ENCODE results near the gene SIGLEC9. TPM values are rescaled to one million over a fixed set of nuclear protein-coding genes. Genes with fewer than 3 reads are reported as not detected.
"Not testable (repeated sequence)": the region's sequence is repeated elsewhere in the genome, so short reads cannot be mapped to it uniquely, and the experiment has no call there.

The SIGLEC9 gene
- total RNA-seq, 1 donor from 2014 or later = 0.25 TPM

DNA sequence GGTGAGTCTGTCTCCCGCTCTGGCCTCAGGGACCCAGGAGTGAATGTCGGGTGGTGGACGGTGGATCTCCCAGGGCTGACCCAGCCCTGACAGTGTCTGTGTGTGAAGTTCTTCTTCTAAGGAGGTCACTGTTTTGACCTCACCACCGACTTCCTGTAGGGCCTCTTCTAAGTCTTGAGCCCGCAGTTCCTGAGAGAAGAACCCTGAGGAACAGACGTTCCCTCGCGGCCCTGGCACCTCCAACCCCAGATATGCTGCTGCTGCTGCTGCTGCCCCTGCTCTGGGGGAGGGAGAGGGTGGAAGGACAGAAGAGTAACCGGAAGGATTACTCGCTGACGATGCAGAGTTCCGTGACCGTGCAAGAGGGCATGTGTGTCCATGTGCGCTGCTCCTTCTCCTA, 17.4 kb downstream of the SIGLEC9 start, which contains the start of gene SIGLEC7:
Gene SIGLEC7 (plus strand): TSS at position 183 of the 400 bp plus-strand sequence. CDS start 69 bp downstream, at position 252.
- intact Hi-C loops (cut with micrococcal nuclease) = no loop called here

DNA sequence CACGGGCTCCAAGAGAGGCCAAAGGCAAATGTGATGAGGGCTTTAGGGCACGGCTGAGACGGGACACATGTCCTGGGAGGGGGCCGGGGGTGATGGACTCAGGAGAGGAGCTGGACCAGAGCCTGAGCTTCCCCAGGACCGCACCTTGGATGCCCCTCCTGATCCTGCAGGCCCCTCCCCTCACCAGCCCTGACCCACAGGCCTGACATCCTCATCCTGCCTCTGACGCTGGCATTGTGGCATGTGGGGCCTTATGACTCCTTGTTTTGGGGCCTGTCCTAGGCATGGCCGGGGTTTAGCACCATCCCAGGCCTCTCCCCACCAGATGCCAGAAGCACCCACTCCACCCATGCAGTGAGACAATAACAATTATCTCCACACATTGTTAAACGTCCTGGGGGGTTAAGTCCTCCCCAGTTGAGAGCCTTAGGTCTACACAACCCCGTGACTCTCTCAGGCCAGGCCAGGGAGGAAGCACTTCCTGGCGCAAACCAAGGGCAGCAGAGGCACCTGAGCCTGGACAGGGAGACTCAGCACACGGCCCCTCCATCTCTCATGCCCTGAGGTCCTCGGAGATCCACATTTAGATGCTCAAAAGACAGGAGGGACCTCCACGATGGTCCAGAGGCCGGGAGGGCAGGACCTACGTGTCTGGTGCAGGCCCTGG, 18.2 kb downstream of the SIGLEC9 start:
- intact Hi-C loops (cut with micrococcal nuclease) = not testable (repeated sequence)

DNA sequence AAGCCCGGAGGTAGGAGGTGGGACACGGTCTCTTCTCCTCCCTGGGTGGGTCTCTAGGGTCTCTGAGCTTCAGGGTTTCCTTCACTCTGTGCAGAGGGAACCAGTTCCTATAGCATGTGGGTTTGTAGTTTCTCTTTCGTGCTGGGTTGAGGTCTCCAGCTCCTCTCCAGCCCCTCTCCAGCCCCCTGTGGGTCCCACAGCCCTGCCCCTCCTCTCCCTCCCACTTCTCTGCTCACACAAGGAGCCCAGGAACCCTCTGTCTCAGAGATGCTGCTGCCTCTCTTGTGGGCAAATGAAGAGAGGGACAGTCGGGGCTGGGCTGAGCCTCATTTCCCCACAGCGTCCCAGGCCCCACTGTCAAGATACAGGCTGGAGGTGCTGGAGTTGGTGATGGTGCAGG, 18.8 kb downstream of the SIGLEC9 start:
- intact Hi-C loops (cut with micrococcal nuclease) = no loop called here

DNA sequence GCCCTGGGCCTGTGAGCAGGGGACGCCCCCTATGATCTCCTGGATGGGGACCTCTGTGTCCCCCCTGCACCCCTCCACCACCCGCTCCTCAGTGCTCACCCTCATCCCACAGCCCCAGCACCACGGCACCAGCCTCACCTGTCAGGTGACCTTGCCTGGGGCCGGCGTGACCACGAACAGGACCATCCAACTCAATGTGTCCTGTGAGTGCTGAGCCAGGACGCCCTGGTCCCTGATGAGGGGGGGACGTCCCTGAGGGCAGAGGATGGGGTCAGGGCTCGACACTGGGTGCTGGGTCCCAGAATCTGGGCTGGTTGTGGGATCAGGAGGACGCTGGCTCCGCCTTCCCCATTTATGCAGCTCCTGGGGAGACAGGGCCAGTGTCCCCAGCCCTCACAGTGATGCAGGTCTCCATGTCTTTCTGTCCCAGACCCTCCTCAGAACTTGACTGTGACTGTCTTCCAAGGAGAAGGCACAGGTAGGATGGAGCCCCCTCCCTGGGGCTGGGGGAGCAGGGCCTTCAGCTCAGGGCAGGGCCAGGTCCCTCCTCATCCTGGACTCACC, 19.9 kb downstream of the SIGLEC9 start:
- intact Hi-C loops (cut with micrococcal nuclease) = no loop called here

DNA sequence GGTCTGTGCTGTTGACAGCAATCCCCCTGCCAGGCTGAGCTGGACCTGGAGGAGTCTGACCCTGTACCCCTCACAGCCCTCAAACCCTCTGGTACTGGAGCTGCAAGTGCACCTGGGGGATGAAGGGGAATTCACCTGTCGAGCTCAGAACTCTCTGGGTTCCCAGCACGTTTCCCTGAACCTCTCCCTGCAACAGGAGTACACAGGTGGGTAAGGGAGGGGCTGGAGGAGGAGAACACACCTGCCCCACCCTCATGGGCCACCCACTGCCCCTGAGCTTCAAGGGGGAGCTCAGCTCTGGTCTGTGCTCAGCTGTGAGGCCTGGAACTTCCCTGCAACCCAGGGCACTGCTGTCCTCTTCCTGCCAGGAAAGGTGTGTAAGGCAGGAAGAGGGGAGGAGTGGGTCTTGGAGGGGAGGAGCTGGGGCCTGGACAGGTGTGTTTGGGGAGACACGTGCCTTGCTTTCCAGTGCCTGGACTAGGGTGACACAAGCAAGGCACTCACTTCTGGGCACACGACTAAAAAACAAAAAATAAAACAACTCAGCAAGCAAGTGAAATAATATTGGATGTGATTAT, 21.3 kb downstream of the SIGLEC9 start:
- intact Hi-C loops (cut with micrococcal nuclease) = no loop called here

DNA sequence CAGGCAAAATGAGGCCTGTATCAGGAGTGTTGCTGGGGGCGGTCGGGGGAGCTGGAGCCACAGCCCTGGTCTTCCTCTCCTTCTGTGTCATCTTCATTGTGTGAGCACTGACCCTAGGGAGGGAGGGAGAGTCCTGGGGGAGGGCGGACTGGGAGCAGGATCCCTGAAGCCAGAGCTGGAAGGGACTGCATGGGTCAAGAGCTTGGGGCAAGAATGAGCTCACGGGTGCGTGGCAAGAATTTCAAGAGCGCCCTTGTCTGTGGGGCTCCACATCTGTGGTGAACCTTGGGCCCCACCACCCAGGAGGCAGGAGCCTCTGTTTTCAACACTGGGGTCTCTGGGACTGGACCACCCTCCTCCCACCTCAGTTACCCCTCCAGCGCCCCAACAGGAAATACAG, 22.0 kb downstream of the SIGLEC9 start:
- intact Hi-C loops (cut with micrococcal nuclease) = no loop called here

DNA sequence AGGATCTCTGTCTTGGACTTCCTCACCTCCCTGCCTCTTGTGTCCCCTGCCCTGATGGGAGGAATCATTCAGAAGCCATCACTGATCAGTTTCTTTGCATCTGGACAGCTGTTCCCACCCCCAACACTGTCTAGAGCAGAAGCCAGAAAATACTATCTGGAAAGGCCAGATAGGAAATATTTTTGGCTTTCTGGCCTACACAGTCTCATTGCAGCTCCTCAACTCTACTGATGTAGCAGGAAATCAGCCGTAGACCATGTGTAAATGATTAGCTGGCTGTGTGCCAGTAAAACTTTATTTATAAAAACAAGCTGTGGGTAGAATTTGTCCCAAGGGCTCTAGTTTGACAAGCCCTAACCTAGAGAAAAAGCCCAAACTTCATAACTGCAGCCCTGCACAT, 23.0 kb downstream of the SIGLEC9 start:
- intact Hi-C loops (cut with micrococcal nuclease) = no loop called here

DNA sequence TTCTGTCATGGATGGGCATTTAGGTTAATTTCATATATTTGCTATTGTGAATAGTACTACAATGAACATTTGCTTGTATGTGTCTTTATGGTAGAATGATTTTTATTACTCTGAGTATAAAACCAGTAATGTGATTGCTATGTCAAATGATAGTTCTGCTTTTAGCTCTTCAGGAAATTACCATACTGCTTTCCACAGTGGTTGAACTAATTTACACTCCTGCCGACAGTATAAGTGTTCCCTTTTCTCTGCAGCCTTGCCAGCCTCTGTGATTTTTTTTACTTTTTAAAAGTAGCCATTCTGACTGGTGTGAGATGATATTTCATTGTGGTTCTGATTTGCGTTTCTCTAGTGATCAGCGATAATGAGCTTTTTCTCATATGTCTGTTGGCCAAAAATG, 23.9 kb downstream of the SIGLEC9 start:
- intact Hi-C loops (cut with micrococcal nuclease) = no loop called here

DNA sequence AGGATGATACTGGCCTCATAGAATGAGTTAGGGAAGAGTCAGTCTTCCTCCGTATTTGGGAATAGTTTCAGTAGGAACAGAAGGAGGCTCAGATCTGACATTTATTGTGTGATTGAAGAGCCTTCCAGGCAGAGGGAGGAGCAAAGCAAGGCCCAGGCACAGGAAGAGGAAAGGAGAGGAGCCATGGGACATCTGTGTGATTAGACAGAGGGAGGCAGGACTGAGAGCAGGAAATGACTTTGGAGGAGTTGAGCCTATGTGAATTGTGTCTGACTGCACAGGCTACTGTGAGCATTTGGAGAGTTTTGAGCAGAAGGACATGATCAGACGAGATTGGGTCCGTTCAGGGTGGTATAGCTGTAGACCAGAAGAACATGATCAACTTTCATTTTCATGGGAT, 25.9 kb downstream of the SIGLEC9 start:
- intact Hi-C loops (cut with micrococcal nuclease) = no loop called here

DNA sequence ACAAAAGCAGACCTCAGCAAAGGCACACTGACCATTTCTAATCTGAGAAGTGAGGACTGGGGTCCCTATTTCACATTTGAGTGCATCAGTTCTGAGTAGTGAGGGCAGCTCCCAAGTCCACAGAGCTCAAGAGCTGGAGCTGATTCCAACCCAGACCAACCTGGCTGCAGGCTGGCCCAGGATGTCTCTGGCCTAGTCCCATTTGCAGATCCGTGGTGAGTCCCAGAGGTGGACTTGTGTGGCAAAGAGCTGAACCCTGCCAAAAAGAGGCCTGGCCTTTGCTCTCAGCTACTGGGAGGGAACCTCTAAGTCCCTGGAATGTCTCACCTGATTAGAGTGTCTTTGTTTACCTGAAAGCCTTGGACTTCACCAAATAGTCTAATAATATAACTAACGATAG, 32.0 kb downstream of the SIGLEC9 start:
- intact Hi-C loops (cut with micrococcal nuclease) = no loop called here

DNA sequence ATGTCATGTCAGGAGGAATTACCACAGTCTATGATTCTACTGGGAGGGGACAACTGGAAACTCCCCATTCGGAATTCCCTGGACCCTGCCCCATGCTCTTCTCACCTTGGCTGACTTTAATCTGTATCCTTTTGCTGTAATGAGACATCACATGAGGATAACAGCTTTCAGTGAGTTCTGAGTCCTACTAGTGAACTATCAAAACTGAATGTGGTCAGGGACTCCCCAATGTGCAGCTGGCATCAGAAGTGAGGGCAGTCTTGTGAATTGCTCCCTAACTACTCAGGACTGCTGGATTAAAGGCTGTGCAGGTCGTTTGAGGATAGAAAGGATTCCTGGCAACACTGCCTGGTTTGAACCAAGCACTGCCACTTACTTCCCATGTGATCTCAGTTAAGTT, 32.6 kb downstream of the SIGLEC9 start:
- intact Hi-C loops (cut with micrococcal nuclease) = no loop called here

DNA sequence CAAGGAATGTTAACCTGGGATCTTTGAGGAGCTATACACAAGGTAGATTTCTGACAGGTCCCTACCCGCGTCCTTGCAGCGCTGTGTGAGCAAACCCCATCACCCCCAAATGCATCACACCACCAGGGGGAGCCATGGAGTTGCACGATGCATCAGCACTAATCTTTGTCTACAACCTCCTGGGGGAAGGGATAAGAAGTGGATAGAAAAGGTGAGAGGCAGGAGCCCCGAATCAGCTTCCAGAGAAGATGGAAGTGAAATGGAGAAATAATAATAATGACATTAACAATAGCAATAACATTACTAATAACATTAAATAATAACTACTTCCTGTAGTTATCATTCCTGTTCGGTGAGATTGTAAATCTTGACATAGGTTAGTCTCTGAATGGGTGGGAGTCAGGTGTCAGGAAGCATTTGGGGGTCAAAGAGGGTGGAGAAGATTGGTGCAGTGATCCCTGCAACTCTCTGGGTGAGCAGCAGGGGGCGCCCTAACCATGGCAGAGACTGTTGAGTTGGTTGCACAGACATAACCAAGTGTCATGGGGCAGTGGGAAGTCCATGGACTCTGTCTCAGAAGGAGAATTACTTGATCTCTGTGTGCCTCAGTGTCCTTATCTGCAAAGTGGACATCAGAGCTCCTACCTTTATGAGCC, 33.9 kb downstream of the SIGLEC9 start:
- intact Hi-C loops (cut with micrococcal nuclease) = loop anchor here (1.0 kb wide), 2 partner anchors 101 to 169 kb away; no protein-coding TSS in a partner anchor

DNA sequence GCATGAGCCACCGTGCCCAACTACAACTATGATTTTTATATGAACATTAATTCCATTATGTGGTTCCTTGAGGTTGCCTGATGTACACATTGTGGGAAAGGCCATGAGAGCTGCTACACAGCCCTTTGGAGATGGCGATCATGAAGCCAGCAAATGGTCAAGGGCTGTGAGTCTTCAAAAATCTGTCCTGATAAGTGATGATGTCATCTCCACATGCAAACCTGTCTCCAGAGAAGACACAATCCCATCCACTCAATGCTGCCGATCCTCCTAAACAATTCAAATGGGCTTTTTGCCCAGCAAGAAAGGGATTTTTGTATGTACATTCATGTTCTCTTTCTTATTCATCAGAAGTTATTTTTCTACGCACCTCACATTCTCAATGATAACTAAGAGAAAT, 35.0 kb downstream of the SIGLEC9 start:
- intact Hi-C loops (cut with micrococcal nuclease) = loop anchor here (10.0 kb wide), 1 partner anchor 285 kb away; no protein-coding TSS in a partner anchor

DNA sequence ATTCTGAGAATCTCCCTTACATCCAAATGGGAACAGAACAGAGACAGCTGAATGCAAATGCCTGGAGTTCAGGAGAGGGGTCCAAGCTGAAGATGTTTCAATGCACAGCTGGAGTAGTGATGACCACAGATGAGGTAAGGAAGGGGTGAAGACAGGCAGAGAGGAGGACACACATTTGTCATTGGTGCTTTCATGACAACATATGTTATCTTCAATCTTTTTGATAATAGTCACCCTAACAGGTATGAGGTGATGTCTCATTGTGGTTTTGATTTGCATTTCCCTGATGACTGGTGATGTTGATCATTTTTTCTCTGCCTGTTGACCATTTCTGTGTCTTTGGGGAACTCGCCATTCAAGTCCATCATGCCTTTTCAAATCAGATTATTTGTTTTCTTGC, 36.6 kb downstream of the SIGLEC9 start:
- intact Hi-C loops (cut with micrococcal nuclease) = loop anchor here (10.0 kb wide), 1 partner anchor 284 kb away; no protein-coding TSS in a partner anchor

DNA sequence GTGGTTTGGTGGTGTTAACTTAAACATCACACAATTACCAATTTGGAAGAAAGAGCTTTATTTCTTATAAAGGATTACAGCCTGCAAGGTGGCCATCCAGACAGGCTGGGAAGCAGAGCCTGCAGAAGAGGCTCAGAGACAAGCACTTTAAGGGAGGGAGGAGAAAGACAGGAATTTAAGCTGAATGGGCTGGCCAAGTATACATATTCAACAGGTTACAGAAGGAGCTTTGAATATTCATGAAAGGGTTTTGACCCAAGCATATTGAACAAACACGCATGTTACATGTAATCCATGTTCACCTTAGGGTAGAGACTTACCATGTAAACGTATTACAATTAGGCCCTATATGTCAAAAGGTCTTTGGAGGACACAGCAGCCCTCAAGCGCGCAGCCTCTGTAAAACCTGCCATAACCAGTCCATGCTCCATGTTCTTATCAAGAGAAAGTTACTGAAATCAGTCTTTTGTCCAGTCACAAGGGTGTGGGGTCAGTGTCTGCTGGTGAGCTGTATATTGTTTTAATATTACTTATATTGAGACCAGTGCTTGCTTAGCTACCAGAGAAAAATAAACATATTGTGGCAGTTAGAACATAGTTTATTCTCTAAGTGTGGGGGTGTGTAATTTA, 37.3 kb downstream of the SIGLEC9 start:
- intact Hi-C loops (cut with micrococcal nuclease) = loop anchor here (10.0 kb wide), 1 partner anchor 283 kb away; no protein-coding TSS in a partner anchor

DNA sequence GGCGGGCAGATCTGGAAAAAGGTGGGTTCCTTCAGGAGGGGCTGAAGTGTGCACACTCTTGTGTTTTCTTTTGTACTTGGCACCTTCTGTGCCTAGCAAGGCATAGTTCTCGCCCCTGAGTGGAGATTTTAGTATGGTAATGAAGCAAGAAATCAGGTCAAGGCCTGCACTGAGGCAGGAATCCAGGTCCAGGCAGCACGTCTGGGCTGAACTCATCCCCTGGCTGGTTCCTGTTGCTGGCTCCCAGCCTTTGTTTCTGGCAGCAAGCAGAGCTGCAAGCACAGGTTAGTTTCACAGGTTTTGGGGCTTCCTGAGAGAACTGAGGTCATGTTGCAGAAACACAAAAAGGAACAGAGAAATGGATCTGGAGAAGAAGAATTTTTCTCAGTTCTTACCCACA, 38.6 kb downstream of the SIGLEC9 start:
- intact Hi-C loops (cut with micrococcal nuclease) = loop anchor here (10.0 kb wide), 1 partner anchor 282 kb away; no protein-coding TSS in a partner anchor

DNA sequence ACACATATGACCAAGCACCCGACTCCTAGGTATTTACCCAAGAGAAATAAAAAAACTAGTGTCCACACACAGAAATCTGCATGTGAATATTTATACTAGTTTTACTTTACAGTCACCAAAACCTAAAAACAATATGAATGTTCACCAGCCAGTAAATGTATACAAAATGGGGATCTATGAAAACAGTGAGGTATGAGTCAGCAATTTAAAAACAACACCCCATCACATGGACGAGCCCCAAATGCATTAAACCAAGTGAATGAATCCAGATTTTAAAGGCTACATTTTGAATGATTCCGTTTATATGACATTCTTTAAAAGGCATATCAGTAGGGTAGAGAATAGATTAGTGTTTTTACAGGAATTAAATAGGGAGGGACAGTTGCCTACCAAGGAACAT, 39.5 kb downstream of the SIGLEC9 start:
- intact Hi-C loops (cut with micrococcal nuclease) = loop anchor here (10.0 kb wide), 1 partner anchor 281 kb away; no protein-coding TSS in a partner anchor

DNA sequence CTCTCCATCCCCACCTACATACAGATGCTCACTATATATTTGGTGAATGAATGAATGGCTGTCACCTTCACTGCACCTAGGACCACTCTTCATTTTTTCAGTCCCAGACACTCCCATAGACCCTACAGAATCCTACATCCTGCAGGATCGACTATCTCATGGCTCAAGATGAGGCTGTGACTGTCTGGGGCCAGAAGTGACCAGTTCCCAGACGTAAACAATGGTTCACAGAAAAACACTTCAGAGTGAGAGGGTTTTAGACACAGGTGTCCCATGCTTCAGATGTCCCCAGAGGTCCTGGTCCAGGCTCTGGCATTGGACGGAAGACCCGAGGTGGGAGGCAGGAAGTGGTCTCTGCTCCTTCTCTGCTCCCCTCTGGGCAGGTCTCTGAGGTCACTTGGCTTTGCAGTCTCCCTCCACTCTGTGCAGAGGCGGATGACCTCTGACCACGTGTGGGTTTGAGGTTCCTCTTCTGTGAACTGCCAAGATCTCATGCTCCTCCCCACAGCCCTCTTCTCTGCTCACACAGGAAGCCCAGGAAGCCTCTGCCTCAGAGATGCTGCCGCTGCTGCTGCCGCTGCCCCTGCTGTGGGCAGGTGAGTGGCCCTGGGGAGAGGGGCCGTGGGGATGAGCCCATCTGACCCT, 42.3 kb downstream of the SIGLEC9 start:
- intact Hi-C loops (cut with micrococcal nuclease) = loop anchor here (10.0 kb wide), 1 partner anchor 278 kb away; no protein-coding TSS in a partner anchor

DNA sequence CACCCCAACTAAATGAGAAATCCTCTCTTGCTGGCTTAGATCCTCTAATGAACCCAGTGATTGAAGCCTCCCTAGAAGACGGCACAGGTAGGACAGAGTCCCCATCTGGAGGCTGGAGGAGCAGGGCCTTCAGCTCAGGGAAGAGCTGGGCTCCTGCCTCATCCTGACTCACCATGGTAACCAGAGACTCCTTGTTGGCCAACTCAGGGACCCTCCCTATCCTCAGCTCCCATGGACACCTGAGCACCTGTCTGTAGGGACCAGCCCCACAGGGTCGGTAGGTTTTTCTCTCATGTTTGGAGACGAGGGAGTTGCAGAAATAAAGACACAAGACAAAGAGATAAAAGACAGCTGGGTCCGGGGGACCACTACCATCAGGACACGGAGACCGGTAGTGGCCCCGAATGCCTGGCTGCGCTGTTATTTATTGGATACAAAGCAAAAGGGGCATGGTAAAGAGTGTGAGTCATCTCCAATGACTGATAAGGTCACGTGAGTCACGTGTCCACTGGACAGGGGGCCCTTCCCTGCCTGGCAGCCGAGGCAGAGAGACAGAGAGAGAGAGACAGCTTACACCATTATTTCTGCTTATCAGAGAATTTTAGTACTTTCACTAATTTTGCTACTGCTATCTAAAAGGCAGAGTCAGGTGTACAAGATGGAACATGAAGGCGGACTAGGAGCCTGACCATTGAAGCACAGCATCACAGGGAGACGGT, 44.0 kb downstream of the SIGLEC9 start:
- intact Hi-C loops (cut with micrococcal nuclease) = loop anchor here (10.0 kb wide), 1 partner anchor 276 kb away; no protein-coding TSS in a partner anchor

DNA sequence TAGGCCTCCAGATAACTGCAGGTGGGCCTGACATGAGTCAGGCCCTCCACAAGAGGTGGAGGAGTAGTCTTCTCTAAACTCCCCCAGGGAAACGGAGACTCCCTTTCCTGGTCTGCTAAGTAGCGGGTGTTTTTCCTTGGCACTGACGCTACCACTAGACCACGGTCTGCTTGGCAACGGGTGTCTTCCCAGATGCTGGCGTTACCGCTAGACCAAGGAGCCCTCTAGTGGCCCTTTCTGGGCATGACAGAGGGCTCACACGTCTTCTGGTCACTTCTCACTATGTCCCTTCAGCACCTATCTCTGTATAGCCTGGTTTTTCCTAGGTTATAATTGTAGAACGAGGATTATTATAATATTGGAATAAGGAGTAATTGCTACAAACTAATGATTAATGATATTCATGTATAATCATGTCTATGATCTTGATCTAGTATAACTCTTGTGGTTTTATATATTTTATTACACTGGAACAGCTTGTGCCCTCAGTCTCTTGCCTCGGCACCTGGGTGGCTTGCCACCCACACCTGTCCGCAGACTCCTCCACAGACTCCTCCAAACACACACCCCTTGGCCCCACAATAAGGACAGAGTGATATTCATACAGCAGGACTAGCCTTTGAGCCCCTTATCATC, 44.7 kb downstream of the SIGLEC9 start:
- intact Hi-C loops (cut with micrococcal nuclease) = loop anchor here (10.0 kb wide), 1 partner anchor 275 kb away; no protein-coding TSS in a partner anchor
